ENCODE results near the gene GEN1.
A peak's percentile ranks its signal among the peaks of the same experiment; 100 is the strongest.

GEN1 gene

DNA sequence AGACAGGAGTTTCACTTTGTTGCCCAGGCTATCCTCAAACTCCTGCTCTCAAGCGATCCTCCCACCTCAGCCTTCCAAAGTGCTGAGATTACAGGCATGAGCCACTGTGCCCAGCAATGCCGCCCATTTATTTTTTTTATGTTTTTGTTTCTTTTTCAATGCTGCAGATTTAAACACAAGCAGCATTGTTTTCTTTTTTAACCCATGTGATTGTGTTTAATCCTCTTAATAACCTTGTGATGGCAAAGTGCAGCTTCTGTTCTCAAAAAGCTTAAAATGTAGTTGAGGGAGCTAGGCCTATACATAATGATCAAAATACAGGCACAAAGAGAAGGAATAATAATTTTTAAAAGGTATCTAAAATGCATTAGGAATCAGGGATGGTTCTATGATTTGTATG, 73.8 kb downstream of the GEN1 start:
- H2AFZ ChIP-seq (ENCODE audit: low read length, unreplicated experiment) = no peak overlapping the region
- H3K4me3 ChIP-seq (ENCODE audit: low read depth, low read length) = no peak overlapping the region
- no peaks in the 10 kb centered on the region for H3K36me3 ChIP-seq (ENCODE audit: insufficient read depth, low read length)
- H3K4me1 ChIP-seq (ENCODE audit: control insufficient read depth, insufficient read depth, low read length, unreplicated experiment) = no peaks in the 10 kb centered on the region
- H3K79me2 ChIP-seq (ENCODE audit: control insufficient read depth, insufficient read depth, low read length, unreplicated experiment) = no peaks in the 10 kb centered on the region
- no peak overlapping the region for H3K27ac ChIP-seq (ENCODE audit: low read depth, low read length)
- peaks cover 48% of the 10 kb centered on the region for H3K27me3 ChIP-seq (ENCODE audit: insufficient read depth, low read length)

DNA sequence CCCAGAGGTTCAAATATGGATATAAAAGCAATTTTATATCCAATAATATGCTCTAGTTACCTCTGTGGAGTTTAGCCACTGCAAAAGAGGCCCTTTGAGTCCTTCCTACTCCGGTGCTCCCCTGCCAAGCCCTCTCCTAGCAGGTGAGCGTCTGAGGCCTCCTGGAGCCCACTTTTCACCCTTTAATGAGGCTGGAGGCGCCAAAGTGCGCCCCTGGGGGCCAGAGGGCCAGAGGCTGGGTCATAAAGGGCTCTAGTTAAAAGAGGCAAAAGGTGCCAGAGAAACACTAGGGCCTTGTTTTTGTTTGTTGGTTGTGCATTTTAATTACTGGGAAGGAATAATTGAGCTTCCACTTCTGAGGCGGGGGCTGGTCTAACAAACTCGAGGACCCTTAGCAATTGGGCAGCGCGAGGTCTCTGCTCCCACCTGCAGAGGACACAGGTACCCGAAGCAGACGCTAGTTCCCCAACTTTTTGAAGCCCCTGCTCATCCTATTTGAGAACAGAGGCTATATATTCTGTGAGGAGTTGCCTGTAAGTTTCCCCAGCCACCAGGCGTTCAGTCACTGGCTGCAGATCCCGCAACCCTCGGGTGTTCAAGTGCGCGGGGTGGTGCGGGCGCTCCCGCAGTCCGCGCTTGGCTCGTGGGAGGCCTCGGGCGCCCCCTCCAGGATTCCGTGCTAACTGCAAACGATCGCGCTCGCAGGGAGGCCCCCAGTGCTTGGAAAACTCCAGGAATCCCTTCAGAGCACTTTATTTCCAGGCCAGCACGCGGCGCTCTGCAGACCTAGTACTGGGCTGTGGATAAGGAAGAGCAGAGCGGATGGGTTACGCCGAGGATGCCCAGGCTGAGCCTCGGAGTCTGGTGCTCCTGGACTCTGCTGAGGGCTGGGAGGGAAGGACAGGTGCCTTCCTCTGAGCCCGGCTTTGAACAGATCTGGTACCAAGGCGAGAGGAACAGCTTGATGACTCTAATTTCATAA, 76.4 kb downstream of the GEN1 start:
- Histone ChIP-seq H2AFZ (ENCODE audit: low read length, unreplicated experiment) (no peak overlapping the region), H3K27me3 (ENCODE audit: insufficient read depth, low read length) (peaks cover 45% of the 10 kb centered on the region), H3K4me1 (ENCODE audit: control insufficient read depth, insufficient read depth, low read length, unreplicated experiment) (no peaks in the 10 kb centered on the region), H3K79me2 (ENCODE audit: control insufficient read depth, insufficient read depth, low read length, unreplicated experiment) (no peaks in the 10 kb centered on the region), H3K4me3 (ENCODE audit: low read depth, low read length) (peak overlapping the region; percentile 36; the same call in 1 of the 2 replicates), H3K27ac (ENCODE audit: low read depth, low read length) (no peak overlapping the region), H3K36me3 (ENCODE audit: insufficient read depth, low read length) (no peaks in the 10 kb centered on the region)

DNA sequence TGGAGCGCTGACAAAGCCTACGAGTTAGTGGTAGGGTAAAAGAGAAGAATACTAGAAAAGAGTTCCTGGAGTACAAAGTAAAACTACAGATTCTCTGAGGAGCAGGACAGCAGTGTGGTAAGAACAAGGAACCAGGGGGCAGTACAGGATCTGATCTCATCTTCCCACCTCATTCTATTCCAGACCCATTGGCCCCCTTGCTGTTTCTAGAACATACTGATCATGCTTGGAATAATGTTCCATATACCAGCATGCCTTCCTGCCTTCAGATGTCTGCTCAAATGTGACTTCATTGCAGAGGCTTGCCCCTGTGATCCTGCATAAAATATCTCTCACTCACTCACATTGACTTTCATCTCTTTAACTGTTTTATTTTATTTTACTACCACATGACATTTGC, 81.6 kb downstream of the GEN1 start:
- Histone ChIP-seq H3K27ac (ENCODE audit: low read depth, low read length) (no peak overlapping the region), H2AFZ (ENCODE audit: low read length, unreplicated experiment) (no peak overlapping the region), H3K79me2 (ENCODE audit: control insufficient read depth, insufficient read depth, low read length, unreplicated experiment) (no peaks in the 10 kb centered on the region), H3K36me3 (ENCODE audit: insufficient read depth, low read length) (no peaks in the 10 kb centered on the region), H3K4me3 (ENCODE audit: low read depth, low read length) (no peak overlapping the region), H3K27me3 (ENCODE audit: insufficient read depth, low read length) (peaks cover 44% of the 10 kb centered on the region), H3K4me1 (ENCODE audit: control insufficient read depth, insufficient read depth, low read length, unreplicated experiment) (no peaks in the 10 kb centered on the region)

Measured in ACC112 (cell line).